GM13977 (cell line): Measurements from ENCODE around the gene CHD1L.

Experiments used
- DNase-seq: peaks from one replicate; pipeline ENCODE4 v3.0.0; 2012; ENCODE audit warnings: low spot score
- in situ Hi-C: fragments of 300-500 bp; cut with MboI; formaldehyde crosslinking; loops from one replicate; pipeline ENCODE4 v1.12.0; 2022; ENCODE audit warnings: low sequenced_read_pairs, low pct_unique_long_range_greater_than_20kb, mixed read lengths, inconsistent platforms; ENCODE audit not compliant: unreplicated experiment
- TF ChIP-seq, protein P1 (sequence below): IDR thresholded peaks from 2 replicates; pipeline ENCODE4 v1.5.1; 2012; ENCODE audit warnings: mild to moderate bottlenecking, control low read depth; ENCODE audit not compliant: insufficient read depth; ENCODE audit errors: extremely low read depth, missing control alignments

The CHD1L gene

DNA sequence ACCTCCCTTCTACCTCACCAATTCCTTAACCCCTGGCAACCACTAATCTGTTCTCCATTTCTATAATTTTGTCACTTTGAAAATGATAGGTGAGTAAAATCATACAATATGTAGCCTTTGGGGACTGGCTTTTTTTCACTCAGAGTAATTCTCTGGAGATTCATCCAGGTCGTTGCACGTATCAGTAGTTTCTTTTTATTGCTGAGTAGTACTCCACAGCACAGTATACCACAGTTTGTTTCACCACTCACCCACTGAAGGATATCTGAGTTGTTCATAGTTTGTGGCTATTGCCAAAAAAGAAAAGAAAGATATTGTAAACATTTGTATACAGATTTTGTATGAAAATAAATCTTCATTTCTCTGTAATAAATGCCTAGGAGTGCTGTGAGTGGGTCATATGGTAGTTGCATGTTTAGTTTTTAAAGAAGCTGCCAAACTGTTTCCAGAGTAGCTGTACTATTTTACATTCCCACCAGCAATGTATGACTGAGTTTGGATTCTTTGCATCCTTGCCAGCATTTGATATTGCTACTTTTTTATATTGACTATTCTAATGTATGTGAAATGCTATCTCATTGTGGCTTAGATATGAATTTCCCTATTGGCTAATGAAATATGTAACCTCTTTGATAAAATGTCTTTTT, 3.7 kb downstream of the CHD1L start:
- TF ChIP-seq, protein P1, sequence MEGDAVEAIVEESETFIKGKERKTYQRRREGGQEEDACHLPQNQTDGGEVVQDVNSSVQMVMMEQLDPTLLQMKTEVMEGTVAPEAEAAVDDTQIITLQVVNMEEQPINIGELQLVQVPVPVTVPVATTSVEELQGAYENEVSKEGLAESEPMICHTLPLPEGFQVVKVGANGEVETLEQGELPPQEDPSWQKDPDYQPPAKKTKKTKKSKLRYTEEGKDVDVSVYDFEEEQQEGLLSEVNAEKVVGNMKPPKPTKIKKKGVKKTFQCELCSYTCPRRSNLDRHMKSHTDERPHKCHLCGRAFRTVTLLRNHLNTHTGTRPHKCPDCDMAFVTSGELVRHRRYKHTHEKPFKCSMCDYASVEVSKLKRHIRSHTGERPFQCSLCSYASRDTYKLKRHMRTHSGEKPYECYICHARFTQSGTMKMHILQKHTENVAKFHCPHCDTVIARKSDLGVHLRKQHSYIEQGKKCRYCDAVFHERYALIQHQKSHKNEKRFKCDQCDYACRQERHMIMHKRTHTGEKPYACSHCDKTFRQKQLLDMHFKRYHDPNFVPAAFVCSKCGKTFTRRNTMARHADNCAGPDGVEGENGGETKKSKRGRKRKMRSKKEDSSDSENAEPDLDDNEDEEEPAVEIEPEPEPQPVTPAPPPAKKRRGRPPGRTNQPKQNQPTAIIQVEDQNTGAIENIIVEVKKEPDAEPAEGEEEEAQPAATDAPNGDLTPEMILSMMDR, result no peak
- in situ Hi-C loops, result loop anchor here (10.0 kb wide), 1 partner anchor 71 kb away; the partner anchor contains the start of gene PRKAB2
- no peak for DNase-seq

DNA sequence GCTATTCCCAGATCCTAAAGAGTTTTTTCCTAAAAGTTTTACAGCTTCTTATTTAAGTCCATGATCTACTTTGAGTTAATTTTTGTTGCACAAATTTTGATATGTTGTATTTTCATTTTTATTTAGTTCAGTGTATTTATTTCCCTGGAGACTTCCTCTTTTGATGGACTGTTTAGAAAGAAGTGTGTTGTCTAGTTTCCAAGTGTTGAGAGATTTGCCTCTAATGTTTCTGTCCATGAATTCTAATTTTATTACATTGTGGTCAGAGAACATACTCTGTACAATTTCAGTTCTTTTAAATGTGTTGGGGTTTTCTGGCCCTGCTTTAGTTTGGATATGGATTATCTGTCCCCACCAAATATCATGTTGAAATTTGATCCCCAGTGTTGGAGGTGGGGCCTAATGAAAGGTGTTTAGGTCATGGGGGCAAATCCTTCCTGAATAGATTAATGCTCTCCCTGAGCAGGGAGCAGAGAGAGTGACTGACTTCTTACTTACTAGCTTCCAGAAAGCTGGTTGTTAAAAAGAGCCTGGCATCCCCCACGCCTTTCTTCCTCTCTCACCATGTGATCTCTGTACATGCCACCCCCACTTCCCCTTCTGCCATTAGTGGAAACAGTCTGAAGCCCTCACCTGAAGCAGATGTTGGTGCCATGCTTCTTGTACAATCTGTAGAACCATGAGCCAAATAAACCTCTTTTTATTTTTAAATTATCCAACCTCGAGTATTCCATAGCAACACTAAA, 4.6 kb downstream of the CHD1L start:
- in situ Hi-C loops, result loop anchor here (10.0 kb wide), 1 partner anchor 72 kb away; the partner anchor contains the start of gene PRKAB2
- TF ChIP-seq, protein P1, result no peak
- DNase-seq, result no peak

DNA sequence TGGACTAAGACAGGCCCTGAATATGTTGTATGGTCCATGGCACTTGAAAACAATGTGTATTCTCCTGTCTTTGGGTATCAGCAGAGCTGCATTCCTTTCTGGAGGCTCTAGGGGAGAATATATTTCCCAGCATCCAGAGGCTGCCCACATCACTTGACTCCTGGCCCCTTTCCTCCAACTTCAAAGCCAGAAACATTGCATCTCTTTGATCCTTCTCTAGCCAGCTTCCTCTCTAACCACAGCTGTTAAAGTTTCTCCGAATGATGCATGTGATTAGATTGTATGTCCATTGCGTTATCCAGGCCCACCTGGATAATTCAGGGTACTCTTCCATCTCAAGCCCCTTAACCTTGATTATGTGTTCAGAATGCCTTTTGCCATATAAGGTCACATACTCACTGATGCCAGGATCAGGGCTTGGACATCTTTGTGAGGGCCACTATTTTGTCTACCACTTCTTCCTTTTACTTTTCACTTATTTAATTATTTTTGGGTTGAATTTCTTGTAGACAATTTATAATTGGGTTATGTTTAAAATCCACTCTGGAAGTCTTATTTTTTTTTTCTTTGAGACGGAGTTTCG, 5.3 kb downstream of the CHD1L start:
- in situ Hi-C loops, result loop anchor here (10.0 kb wide), 1 partner anchor 73 kb away; the partner anchor contains the start of gene PRKAB2

DNA sequence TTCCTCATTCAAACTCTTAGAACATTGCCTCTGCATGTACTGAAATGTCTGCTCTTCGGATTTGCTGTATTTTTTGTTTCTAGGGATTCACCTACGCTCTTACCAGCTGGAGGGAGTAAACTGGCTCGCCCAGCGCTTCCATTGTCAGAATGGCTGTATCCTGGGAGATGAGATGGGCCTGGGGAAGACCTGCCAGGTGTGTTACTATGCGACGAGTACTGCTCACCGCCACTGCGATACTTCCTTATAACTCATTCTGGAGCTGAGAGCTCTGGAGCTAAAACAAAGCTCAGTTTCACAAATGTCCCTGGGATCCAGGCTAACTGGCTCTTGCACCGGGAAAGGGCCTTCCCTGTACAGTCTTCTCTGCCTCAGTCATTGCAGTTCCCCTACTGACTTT, 10.1 kb downstream of the CHD1L start:
- no peak for DNase-seq
- TF ChIP-seq, protein P1, result no peak
- in situ Hi-C loops, result loop anchor here (25.0 kb wide), 1 partner anchor 385 kb away; no protein-coding TSS in a partner anchor

More for the DNA sequence above, 5.3 kb downstream of the CHD1L start:
- TF ChIP-seq, protein P1, result no peak
- no peak for DNase-seq

DNA sequence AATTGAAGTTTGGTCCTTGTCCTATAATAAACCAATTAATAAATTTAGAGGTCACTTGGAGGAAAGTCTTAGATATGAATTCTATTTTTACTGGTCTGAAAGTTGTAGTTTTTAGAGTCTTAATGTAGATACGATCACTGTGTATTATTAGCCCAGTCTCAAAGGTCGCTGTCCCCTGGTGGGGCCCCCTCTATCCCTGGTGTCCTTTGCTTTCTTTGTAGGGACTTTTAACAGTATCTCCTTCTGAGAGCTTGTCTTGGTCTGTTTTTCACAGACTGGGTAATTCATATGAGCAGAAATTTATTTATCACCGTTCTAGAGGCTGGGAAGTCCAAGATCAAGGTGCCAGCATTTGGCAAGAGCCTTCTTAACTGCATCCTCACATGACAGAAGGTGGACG, 18.5 kb downstream of the CHD1L start:
- in situ Hi-C loops, result loop anchor here (25.0 kb wide), 1 partner anchor 376 kb away; no protein-coding TSS in a partner anchor
- DNase-seq, result no peak
- TF ChIP-seq, protein P1, result no peak

DNA sequence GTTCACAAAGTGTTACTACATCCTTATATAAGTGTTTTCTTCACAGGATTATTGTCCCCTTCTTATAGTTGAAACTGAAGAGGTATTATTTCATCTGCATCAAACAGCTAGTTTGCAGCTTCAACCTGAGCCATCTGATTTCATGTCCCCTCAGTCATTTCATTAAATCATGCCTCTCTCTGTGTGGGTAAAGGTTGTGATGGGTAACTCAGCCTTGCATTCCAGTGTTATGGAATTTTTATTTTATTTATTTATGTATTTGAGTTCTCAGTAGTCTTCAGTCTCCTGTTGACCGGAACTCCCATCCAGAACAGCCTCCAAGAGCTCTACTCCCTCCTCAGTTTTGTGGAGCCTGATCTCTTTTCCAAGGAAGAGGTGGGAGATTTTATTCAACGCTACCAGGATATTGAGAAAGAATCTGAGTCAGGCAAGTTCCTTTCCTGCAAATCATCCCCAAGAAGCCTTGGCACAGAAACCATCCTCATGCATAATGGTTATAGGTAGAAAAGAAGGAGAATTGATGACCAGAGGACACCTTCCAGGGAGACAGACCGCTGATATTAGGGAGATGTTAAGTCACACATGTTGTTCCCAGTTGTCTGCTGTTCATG, 21.8 kb downstream of the CHD1L start:
- in situ Hi-C loops, result loop anchor here (25.0 kb wide), 1 partner anchor 373 kb away; no protein-coding TSS in a partner anchor
- TF ChIP-seq, protein P1, result no peak
- no peak for DNase-seq
